ENCODE results near the gene CAVIN4.

DNA sequence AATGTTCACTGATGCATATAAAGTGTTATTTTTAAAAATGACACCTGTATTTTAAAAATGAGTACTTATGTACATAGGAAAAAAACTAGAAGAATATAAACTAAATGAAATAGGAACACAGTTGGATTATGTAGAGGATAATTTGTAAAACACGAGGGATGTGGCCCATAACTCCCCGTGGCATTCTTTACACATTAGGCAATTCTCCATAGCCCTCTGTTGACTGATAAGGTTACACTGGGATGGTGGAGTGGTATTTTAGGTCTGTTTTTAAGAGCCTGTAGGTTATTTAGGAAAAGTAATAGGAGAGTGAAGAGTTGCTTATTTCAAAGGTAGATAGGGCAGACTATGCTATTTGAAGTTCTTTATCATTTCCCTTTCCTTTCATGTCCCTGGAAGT lies 1.8 kb downstream of the CAVIN4 start:
- no peak for TF ChIP-seq SPI1 (IDR thresholded peaks at IDR 0.05; ENCODE audit: low read depth, low read length)
- TF ChIP-seq POLR2AphosphoS5 (IDR thresholded peaks at IDR 0.05; ENCODE audit: low read depth, low read length): no peak
- no peak for TF ChIP-seq POLR2A (IDR thresholded peaks at IDR 0.05; ENCODE audit: low read depth, low read length)

All from GM12891 (cell line).